GM18951 (cell line): Measurements from ENCODE around the gene DHX8.

Source experiments
- POLR2A ChIP-seq: IDR thresholded peaks from 4 replicates; pipeline ENCODE4 v1.6.1; 2011; ENCODE audit warnings: mild to moderate bottlenecking; ENCODE audit not compliant: insufficient read length, insufficient read depth; ENCODE audit errors: extremely low read depth
- in situ Hi-C: fragments of 300-500 bp; cut with MboI; formaldehyde crosslinking; loops from one replicate; pipeline ENCODE4 v1.12.0; 2022; ENCODE audit warnings: low sequenced_read_pairs, mixed read lengths, inconsistent platforms; ENCODE audit not compliant: unreplicated experiment

Gene DHX8

GRCh38 chr17:43536236-43536992 lies 52.6 kb downstream of the DHX8 start:
- in situ Hi-C loops: no loop called here
- no peak for TF ChIP-seq POLR2A

- in situ Hi-C loops: no loop called here
- no peak for TF ChIP-seq POLR2A
Measured at GRCh38 chr17:43540821-43541674, 57.3 kb downstream of the DHX8 start.

GRCh38 chr17:43542859-43543258 lies 59.1 kb downstream of the DHX8 start:
- in situ Hi-C loops: no loop called here
- TF ChIP-seq POLR2A: no peak

- in situ Hi-C loops: no loop called here
- no peak for TF ChIP-seq POLR2A
Measured at GRCh38 chr17:43543300-43543699, 59.5 kb downstream of the DHX8 start.

- TF ChIP-seq POLR2A: no peak
- in situ Hi-C loops: no loop called here
Measured at GRCh38 chr17:43543771-43544575, 60.2 kb downstream of the DHX8 start.

GRCh38 chr17:43545383-43545632 lies 61.5 kb downstream of the DHX8 start:
- peak; percentile 36 for TF ChIP-seq POLR2A
- in situ Hi-C loops: no loop called here

GRCh38 chr17:43546319-43547188 lies 62.8 kb downstream of the DHX8 start, which contains the start of gene ETV4:
TSS of gene ETV4 (minus strand) at chr17:43546340. CDS start at chr17:43545617, 723 bp downstream.
- no peak for TF ChIP-seq POLR2A
- in situ Hi-C loops: no loop called here

GRCh38 chr17:43547189-43547550 lies 63.4 kb downstream of the DHX8 start:
- in situ Hi-C loops: no loop called here

GRCh38 chr17:43547659-43548256 lies 64.0 kb downstream of the DHX8 start:
- TF ChIP-seq POLR2A: no peak
- in situ Hi-C loops: no loop called here

More at GRCh38 chr17:43547189-43547550, 63.4 kb downstream of the DHX8 start:
- TF ChIP-seq POLR2A: no peak

GRCh38 chr17:43548689-43549379 lies 65.1 kb downstream of the DHX8 start:
- in situ Hi-C loops: no loop called here
- TF ChIP-seq POLR2A: no peak

- TF ChIP-seq POLR2A: no peak
- in situ Hi-C loops: no loop called here
Measured at GRCh38 chr17:43549496-43549895, 65.7 kb downstream of the DHX8 start.

GRCh38 chr17:43550754-43551153 lies 67.0 kb downstream of the DHX8 start:
- in situ Hi-C loops: no loop called here

More at GRCh38 chr17:43550754-43551153, 67.0 kb downstream of the DHX8 start:
- no peak for TF ChIP-seq POLR2A
